ENCODE results near the gene MDK.
A peak's percentile ranks its signal among the peaks of the same experiment; 100 is the strongest.

The MDK gene

DNA sequence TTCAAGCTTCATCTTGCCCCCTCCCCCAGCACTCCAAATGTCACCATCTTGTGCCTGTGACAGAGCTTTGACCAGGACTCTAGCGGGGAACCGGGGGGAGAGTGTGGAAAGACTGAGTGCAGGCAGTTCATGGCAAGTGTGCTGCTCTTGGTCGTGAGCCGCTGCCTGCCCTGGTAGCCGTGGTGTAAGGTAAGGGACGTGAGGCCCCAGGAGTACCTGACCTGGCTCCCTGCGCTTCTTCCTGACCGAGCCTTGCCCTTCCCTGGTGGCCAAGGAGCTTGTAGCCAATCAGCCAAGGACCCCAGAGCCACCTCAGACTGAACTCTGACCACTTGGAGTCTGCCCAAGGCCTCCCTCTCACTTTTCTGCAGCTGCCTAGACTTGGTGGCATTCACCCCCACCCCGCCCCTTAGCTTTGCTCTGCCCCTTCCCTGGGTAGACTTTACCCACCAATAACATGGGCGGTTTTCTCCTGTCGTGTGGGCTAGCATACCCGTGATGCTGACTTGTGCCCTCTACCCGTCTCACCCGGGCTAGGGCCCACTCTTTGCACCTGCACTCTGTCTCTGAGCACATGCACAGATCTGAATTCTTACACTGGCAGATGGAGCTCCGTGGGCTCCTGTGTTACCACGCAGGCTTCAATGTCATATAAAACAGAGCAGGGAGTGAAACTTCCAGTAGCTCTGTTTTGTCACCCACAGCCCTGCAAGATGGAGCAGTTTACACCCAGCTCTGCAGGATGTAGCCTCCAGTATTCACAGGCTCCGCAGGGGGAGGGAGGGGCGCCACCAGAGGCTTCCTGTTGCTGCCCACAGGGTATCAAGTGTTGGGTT is 32.7 kb upstream of the MDK start:
- no peak for DNase-seq (ENCODE audit: low spot score)

DNA sequence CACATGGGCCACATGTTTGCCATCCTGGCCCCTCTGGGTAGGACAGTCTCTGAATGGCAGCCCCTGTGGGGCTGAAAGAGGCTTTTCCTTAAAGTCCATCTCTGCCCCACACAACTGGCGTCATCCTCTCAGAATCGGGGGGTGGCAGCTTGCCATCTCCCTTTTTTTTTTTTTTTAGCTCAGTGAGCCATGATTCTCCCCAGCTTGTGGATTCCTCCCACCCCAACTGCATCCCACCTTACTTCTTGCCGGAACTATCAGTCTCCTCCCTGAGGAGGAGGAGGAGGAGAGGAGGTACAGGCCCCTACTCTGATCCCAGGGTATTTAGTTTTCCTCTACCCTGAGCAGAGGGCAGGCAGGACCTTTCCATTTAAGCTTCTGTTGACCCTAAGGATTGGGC is 30.8 kb upstream of the MDK start:
- no peak for DNase-seq (ENCODE audit: low spot score)

DNA sequence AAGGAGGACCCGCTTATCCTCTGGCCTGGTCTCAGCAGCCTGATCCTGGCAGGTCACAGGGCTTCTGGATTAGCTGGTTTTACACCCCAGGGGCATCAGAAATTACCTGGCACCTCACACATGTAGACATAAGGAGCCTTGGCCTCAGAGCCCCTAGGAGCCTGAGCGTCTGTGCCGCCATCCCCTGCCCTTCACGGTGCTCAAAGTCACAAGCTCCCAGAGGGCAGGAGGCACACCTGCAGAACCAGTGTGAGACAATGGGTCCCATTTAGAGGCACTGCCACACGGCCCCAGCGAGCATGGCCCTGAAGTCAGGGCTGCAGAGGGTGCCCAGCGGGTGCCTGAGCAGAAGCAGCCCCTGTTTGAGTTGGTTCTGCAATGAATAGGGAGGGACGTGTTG is 30.3 kb upstream of the MDK start:
- DNase-seq (ENCODE audit: low spot score): no peak

DNA sequence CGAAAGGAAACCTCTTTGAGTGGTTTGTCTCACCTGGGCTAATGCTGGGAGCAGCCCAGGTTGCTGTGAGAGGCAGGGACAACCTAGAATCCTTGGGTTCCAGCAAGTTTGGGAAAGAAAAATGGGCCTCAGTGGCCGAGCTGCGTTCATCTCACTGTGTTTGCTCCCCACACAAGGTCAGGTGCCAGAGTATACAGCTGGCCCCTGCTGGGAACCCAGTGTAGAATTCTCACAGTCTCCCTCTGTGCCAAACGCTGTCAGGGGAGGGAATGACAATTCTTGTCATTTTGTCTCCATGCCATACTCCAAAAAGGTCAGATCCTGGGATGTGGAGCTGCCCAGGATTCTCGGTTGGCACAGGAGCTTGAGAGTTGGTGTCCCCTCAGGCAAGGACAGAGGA is 29.9 kb upstream of the MDK start:
- DNase-seq (ENCODE audit: low spot score): no peak

DNA sequence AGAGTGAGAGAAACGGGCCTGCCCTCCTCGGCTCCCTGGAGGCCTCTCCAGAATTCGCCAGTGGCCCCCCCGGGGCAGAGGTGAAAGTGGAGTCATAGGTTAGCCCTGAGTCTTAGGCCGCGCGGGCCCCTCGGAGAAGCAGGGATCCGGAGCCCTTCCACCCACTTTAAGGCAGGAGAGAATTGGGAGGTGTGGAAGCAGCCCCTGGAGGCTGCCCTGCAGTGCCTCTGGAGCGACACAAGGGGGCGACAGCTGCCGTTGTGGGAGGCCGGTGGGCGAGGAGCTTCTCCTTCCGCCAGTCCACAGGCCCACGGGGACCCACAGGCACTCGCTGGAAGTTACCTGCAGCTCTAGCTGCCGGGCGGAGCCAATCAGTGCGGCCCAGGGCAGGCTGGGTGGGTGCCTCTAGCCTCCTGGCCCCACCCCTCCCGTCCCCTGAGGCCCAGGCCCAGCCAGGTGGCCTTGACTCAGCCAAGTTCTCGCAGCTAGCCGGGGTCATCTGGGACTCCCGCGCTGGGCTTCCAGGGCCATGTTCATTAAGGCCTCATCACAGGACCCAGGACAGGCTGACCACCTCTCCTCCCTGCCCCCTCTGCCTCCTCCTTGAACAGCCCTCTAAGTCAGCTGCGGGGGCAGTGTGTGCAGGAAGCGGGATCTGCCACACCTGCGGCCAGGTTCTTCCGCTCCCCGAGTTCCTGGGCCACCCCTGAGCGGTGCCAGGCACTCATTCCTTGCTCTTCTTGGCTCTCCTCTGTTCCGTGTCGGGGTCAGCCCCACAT is 29.2 kb upstream of the MDK start:
- DNase-seq (ENCODE audit: low spot score): peak; percentile 88

DNA sequence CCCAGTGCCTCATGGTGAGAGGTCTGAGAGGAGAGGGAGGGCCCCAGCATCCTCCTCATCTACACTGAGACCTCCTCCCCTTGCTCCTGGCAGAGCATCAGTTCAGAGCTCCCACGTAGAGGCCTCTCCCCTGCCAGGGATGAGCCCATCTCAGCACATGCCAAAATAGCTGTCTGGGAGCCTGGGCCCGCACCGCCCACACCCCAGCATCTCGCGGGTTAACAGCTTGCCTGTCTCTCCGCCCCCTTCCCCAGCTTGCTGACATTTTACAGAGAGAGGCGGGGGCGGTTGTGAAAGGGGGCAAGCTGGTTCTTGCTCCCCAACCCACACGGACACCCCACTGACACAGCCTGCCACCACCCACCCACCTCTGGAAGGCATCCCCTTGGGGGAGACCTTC is 27.8 kb upstream of the MDK start:
- DNase-seq (ENCODE audit: low spot score): no peak

DNA sequence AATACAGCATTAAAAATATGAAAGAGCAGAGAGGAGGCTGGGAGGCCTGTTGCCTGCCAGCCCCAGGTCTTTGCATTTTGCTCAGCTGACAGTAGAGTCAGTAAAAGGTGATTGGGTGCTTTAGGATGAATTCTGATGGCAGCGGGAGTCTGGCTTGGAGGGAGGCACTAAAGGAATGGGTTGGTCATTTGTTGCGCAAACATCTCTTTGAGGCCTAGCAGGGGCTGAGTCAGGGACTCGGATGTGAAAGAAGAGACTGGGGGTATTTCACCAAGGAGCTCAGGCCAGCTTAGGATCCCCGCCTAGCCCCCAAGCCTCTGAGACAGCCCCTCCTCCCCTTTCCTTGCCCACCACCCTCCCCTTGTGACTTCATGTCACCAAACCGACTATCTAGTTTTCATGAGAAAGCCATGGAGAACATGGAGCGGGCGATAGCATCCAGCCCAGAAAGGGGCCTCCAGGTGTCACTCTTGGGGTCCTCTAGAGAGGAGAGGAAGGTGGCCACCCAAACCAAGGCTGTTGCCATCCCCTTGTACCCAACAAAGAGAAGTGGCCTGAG is 24.5 kb upstream of the MDK start:
- peak; percentile 76 for DNase-seq (ENCODE audit: low spot score)

DNA sequence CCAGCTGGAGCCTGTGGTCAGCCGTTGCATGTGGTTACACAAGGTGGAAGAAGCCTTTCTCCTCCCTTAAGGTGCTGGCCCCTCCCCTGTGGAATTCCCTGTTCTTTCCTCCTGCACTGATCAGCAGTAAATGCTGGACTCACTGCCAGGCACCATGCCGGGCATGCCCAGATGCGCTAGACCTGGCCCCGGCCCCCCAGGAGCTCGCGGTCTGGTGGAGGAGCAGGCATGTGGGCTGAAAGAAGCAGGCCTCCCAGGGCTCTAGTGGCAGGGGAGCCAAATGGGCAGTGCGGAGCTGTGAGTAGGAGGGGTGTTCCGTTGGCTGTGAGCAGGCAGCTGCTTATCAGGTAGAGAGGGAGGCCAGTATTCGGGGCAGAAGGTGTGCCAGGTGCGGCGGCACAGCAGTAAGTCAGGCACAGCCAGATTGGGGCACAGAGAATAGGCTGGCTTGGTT is 24.0 kb upstream of the MDK start:
- DNase-seq (ENCODE audit: low spot score): no peak

DNA sequence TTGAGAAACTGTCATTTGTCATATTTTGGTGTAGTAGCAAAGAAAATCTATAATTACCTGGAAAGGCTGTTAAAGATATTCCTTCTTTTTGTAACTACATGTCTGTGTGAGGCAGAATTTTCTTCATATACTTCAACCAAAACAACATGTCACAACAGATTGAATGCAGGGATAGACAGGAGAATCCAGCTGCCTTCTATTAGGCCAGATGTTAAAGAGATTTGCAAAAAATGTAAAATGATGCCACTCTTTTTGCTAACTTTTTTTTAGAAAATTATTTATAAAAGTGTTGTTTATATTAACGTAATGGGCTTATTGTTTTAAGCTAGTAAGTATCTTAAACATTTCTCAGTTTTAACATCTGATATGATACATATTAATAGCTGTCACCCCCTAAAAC is 21.5 kb upstream of the MDK start:
- DNase-seq (ENCODE audit: low spot score): no peak

DNA sequence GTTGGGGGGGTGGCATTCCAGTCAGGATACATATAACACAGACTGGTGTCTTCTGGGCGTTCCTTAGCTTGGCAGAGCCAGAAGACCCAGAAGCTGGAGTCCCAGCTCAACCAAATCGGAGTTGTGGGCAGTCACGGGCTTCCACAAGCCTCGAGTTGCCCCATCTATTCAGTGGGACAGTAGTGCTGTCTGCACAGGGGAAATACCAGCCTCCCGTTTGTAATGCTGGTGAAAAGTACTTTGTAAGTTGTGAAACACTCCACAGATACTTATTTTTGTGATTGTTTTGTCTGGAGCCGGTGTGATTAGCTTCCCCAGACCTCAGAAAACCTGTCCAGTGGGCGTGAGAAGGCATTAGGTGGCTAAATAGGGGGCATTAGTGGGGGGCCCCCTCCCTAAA is 20.6 kb upstream of the MDK start:
- DNase-seq (ENCODE audit: low spot score): no peak

DNA sequence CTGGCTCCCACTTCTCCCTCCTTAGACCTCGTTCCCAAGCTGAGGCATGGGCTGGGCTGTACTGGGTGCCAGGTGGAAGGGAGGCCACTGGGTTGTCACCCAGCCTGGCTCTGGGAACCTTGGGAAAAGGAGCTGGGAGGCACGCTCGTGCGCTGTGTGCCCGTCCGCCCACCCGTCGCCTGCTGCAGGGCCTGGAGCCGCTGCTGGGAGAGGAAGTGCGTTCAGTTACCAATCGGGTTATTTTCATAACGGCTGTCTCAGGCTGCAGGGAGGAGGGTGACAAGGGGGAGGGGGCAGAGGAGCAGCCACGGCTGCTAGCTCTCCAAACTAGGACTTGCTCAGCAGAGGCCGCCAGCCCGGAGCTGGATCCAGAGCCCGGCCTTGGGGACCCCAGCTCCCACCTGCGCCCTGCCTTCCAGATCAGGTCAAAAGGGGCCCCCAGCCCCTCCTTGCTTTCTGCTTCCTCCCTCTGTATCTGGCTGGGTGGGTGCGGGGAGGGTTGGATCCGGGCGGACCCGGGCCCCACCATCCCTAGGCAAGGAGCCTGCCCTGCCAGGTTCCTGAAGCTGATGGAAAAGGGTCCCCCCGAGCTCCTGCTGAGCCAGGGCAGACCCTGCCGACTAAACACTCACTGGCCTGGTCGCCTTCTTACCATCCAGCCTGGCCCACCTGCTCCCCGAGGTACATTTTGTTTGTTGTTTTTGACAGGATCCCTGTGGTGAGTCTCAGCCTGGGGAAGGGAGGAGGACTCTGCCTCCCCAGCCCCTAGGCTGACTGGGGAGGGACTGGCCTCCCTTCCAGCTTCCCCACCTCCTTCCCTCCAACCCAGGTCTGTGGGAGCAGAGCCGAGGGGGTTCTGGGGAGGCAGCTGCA is 19.9 kb upstream of the MDK start:
- no peak for DNase-seq (ENCODE audit: low spot score)

DNA sequence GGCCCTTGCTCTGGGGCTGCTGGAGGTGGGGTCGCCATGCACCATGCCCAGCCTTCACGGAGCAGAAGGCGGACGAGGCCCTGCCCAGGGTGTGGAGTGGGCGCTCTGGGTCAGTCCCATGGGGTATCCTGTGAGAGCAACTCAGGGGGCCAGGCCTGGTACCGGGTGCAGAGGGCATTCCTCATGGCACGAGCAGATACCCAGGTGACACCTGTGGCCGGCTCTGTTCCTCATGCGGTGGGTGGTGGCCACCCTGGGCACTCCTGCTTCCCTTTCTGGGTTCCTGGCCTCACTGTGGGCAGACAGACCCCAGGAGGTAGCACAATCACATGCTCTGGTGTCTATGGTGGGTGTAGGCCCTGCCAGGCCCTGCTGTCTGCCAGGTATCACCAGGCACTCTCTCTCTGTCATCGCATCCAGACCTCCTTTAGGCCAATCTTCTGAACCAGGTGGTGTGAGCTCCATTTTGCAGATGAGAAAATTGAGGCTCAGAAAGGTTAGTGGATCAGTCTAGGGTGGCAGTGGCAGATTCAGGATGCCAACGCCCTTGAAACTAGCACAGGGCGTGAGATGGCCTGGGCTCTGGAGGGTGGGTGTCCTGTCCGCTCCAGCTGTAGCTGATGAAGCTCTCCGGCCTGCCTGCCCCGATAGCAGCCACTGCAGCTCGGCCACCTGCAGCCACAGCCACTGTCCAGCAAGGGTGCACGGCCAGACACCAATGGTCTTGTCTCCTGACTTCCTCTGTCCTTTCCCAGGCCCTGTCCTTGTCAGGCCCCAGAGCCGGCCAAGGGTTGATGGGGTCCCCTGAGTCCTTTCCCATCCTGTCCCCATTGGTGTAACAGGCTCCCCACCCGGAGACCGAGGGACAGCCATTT is 19.1 kb upstream of the MDK start:
- no peak for DNase-seq (ENCODE audit: low spot score)

DNA sequence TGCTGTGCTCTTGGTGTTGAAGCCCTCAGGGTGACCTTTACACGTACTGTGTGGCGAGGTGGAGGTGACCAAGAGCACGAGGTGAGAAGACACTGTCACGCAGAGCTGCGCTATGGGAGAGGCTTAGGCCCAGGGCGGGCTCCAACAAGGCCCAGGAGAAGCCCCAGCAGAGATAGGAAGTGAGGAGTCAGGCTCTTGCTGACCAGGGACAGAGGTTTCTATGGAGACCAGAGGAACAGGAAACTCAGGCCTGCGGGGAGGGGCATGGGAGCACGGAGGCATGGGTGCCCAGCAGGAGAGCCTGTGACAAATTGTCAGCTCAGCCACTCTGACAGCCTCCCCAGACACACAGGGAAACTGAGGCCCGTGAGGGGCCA is 18.4 kb upstream of the MDK start:
- DNase-seq (ENCODE audit: low spot score): no peak

DNA sequence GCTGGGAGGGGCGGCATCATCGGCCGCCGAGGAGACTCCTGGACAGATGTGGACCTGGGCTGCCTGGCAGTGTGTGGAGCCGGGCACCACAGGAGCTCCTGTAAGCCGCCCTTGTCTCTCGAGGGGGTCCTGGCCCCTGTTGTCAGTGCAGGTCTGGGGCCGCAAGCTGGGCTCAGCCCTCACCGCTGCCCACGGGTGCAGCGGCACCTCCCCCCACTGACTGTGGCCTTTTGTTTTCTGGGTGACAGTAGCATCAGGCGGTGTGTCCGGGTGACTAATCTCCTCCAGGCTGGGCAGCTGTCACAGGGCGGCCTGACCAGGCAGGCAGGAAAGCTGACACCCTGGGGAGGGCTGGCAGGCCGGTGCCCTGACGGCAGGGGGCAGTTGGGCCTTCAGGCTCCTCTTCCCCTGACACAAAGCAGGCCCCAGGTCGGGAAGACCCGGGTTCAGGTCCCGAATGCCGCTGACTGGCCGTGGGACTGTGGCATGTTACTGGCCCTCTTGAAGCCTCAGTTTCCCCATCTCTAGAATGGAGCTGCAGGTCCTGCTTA is 17.9 kb upstream of the MDK start:
- DNase-seq (ENCODE audit: low spot score): no peak

DNA sequence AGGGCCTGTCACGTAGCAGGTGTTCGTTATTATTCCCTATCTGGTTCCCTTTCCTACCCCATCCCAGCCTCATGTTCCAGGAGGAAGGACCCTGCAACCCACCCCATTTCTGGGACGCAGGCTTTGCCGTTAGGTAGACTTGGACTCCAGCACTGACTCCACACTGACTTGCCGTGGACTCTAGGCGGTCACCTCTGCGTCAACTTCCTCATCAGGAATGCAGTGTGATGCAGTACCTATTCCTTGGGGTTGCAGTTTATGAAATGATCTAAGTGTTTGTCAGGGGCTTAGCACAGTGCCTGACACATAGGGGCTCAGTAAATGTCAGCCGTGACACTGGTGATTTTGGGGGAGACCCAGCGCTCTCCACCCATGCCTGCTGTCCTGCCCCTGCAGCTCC is 17.4 kb upstream of the MDK start:
- DNase-seq (ENCODE audit: low spot score): no peak

DNA sequence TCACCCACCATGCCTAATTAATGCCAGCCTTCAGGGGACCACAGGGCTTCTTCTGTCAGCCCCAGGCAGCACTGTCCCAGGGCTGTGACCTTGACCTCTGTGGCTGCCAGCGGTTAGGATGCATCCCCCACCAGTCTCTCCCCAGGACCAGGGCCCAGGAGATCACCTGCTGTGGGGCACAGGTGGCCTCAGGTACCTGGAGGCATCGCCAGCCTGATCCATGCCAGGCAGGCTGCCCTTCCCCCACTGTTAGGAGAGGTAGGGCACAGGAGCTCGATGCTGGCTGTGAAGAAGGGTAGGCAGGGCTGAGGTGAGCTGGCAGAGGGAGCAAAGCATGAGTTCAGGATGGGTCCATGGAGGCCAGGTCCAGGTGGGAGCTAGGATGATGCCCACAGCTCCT is 16.7 kb upstream of the MDK start:
- no peak for DNase-seq (ENCODE audit: low spot score)

DNA sequence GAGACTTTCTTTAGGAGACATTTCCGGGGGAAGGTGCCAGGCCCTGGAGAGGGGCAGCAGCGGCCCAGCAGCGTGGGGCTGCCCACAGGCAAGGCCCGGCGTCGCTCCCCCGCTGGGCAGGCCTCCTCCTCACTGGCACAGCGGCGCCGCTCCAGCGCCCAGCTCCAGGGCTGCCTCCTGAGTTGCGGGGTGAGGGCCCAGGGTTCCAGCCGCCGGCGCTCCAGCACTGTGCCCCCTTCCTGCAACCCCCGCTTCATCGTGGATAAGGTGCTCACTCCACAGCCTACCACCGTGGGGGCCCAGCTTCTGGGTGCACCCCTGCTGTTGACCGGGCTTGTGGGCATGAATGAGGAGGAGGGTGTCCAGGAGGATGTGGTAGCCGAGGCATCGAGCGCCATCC is 15.2 kb upstream of the MDK start:
- DNase-seq (ENCODE audit: low spot score): no peak

DNA sequence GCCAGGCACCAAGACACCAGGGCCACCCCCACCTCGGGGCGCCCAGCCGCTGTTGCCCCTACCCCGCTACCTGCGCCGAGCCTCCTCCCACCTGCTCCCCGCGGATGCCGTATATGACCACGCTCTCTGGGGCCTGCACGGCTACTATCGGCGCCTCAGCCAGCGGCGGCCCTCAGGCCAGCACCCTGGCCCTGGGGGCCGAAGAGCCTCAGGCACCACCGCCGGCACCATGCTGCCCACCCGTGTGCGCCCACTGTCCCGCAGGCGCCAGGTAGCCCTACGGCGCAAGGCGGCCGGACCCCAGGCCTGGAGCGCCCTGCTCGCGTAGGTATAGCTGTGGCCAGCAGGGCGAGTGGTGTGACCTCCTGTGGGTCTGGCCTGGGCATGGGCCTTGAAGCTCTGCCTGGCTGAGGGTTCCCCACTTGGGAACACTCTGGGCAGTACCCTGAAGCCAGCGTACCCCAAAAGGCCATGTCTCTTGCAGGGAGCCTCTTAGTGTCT is 14.8 kb upstream of the MDK start:
- DNase-seq (ENCODE audit: low spot score): no peak

DNA sequence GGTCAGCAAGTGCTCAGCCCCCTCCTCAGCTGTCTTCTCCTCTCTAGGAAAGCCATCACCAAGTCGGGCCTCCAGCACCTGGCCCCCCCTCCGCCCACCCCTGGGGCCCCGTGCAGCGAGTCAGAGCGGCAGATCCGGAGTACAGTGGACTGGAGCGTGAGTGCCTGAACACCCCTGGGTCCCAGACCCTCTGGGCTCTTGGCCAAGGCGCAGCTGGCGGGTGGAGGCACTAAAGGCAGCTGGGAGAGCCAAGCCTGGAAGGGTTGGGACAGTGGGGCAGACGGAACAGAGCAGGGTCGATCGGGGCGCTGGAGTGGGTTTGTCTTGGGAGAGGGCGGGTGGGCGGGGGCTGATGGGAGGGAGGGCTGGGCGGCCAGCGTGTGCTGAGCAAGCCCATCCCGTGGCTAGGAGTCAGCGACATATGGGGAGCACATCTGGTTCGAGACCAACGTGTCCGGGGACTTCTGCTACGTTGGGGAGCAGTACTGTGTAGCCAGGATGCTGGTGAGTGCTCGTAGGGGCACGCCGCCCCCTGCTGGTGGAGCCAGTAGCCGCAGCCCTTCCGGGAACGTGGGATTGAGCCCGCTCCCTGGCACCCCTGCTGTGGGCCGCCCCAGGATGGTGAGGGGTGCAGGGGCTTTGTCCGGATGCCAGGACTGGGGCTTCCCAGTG is 14.1 kb upstream of the MDK start:
- no peak for DNase-seq (ENCODE audit: low spot score)

DNA sequence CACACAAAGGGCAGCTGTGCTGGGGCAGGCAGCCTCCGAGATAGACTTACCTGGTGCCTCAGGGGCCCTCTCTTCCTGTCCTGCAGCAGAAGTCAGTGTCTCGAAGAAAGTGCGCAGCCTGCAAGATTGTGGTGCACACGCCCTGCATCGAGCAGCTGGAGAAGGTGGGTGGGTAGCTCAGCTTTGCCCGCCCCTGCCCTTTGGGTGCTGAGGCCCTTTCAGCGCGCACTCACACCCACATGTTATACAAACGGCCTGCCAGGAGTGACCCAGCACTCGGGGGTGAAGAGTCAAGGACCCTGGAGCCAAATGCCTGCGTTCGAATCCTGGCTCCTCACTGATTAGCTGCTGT is 13.6 kb upstream of the MDK start:
- no peak for DNase-seq (ENCODE audit: low spot score)
